Osteocyte (in vitro differentiated cells): ENCODE results near the gene GGN. TPM values are rescaled to one million over a fixed set of nuclear protein-coding genes. Genes with fewer than 3 reads are reported as not detected.

Source experiments
- DNase-seq: peaks from one replicate; pipeline ENCODE4 v3.0.0; 2021; ENCODE audit warnings: mixed read lengths; ENCODE audit not compliant: unreplicated experiment; ENCODE audit errors: extremely low spot score
- H3K27ac Mint-ChIP-seq: one replicate; pipeline ENCODE4 v1.8.0; 2021; ENCODE audit warnings: mild to moderate bottlenecking, mixed read lengths; ENCODE audit not compliant: unreplicated experiment
- H3K27me3 Mint-ChIP-seq: one replicate; pipeline ENCODE4 v1.8.0; 2021; ENCODE audit warnings: mixed read lengths; ENCODE audit not compliant: unreplicated experiment
- H3K36me3 Mint-ChIP-seq: one replicate; pipeline ENCODE4 v1.8.0; 2021; ENCODE audit warnings: mixed read lengths; ENCODE audit not compliant: unreplicated experiment
- H3K4me1 Mint-ChIP-seq: one replicate; pipeline ENCODE4 v1.8.0; 2021; ENCODE audit warnings: mixed read lengths; ENCODE audit not compliant: unreplicated experiment
- H3K4me3 Mint-ChIP-seq: one replicate; pipeline ENCODE4 v1.8.0; 2021; ENCODE audit warnings: mild to moderate bottlenecking, moderate library complexity, mixed read lengths; ENCODE audit not compliant: unreplicated experiment
- H3K9me3 Mint-ChIP-seq: one replicate; pipeline ENCODE4 v1.8.0; 2021; ENCODE audit warnings: mixed read lengths; ENCODE audit not compliant: unreplicated experiment
- CTCF ChIP-seq: fragments of 200-600 bp; sonication (generic); IDR thresholded peaks from 2 replicates; pipeline ENCODE4 v1.5.0; 2021; ENCODE audit warnings: antibody characterized with exemption, mild to moderate bottlenecking, moderate library complexity
- total RNA-seq: library from RNA; stranded (reverse); gene quantifications from 2 replicates; pipeline ENCODE4 v1.2.1, GENCODE V29; 2021

Gene GGN
- total RNA-seq, 1 donor from 2014 or later: 2.3 TPM

GRCh38 chr19:38359242-38360021 is 28.4 kb downstream of the GGN start:
- Mint-ChIP-seq H3K4me3 (no peak overlapping the region), H3K9me3 (no peaks in the 10 kb centered on the region), H3K4me1 (peaks cover 11% of the 10 kb centered on the region), H3K27ac (no peak overlapping the region), H3K27me3 (peaks cover 38% of the 10 kb centered on the region), H3K36me3 (no peaks in the 10 kb centered on the region)
- DNase-seq: no peak
- TF ChIP-seq CTCF: no peak

GRCh38 chr19:38358071-38358470 is 29.8 kb downstream of the GGN start:
- no peak overlapping the region for H3K4me3 Mint-ChIP-seq
- no peak overlapping the region for H3K27ac Mint-ChIP-seq
- no peak for DNase-seq
- no peak for TF ChIP-seq CTCF
- H3K9me3 Mint-ChIP-seq: no peaks in the 10 kb centered on the region
- peaks cover 38% of the 10 kb centered on the region for H3K27me3 Mint-ChIP-seq
- H3K36me3 Mint-ChIP-seq: no peaks in the 10 kb centered on the region
- peaks cover 11% of the 10 kb centered on the region for H3K4me1 Mint-ChIP-seq

- H3K4me1 Mint-ChIP-seq: peaks cover under 1% of the 10 kb centered on the region
- peaks cover 34% of the 10 kb centered on the region for H3K27me3 Mint-ChIP-seq
- DNase-seq: no peak
- TF ChIP-seq CTCF: no peak
- H3K27ac Mint-ChIP-seq: no peak overlapping the region
- no peaks in the 10 kb centered on the region for H3K36me3 Mint-ChIP-seq
- H3K9me3 Mint-ChIP-seq: no peaks in the 10 kb centered on the region
- no peak overlapping the region for H3K4me3 Mint-ChIP-seq
Observed at GRCh38 chr19:38355728-38356725, 31.8 kb downstream of the GGN start.

GRCh38 chr19:38352611-38353010 is 35.2 kb downstream of the GGN start:
- H3K4me3 Mint-ChIP-seq: no peak overlapping the region
- no peaks in the 10 kb centered on the region for H3K9me3 Mint-ChIP-seq
- H3K27ac Mint-ChIP-seq: no peak overlapping the region
- no peaks in the 10 kb centered on the region for H3K4me1 Mint-ChIP-seq
- TF ChIP-seq CTCF: no peak
- no peaks in the 10 kb centered on the region for H3K36me3 Mint-ChIP-seq
- no peak for DNase-seq
- H3K27me3 Mint-ChIP-seq: peaks cover 11% of the 10 kb centered on the region
